Measurements from ENCODE around the gene HBS1L. TPM values are rescaled to one million over a fixed set of nuclear protein-coding genes. Genes with fewer than 3 reads are reported as not detected.

HBS1L gene
- polyA plus RNA-seq, 1 donor (not counting 4 experiments of a cell fraction or from before 2014, with no cell fraction given) = 61.6 TPM

DNA sequence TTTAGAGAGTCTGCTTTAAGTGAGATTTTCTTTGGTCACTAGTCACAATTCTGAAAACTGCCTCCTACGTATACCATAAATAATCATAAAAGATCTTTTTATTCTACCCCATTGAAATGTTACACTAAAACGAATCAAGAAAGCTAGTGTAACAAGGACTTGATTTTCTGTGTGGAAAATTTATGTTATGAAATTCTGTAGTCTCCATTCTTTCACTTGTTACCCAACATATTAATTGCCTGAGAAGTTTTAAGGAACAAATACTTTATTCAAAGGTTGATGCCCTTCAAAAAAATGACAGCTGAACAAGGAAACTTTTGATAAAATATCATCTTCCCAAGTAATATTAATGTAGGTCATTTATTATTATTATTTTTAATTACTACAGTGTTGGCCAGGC lies 13.3 kb upstream of the HBS1L start:
- no peak overlapping the region for H3K4me3 ChIP-seq (ENCODE audit: control insufficient read depth in 2 of 3, extremely low read depth in 1 of 3, insufficient read depth in 2 of 3, low read depth in 1 of 3, low read length in 3 of 3)
- no peaks in the 10 kb centered on the region for H3K27me3 ChIP-seq (ENCODE audit: control insufficient read depth, extremely low read depth, insufficient read depth, low read length)
- H3K79me2 ChIP-seq (ENCODE audit: control insufficient read depth, insufficient read depth, low read length) = no peaks in the 10 kb centered on the region
- H3K9me3 ChIP-seq (ENCODE audit: control insufficient read depth, low read depth, low read length) = no peaks in the 10 kb centered on the region
- no peaks in the 10 kb centered on the region for H3K36me3 ChIP-seq (ENCODE audit: control insufficient read depth in 2 of 2, extremely low read depth in 1 of 2, insufficient read depth in 2 of 2, low read length in 2 of 2)
- no peak overlapping the region for H3K9ac ChIP-seq (ENCODE audit: control insufficient read depth, extremely low read depth, insufficient read depth, low read length)
- H3K9me1 ChIP-seq (ENCODE audit: control insufficient read depth, extremely low read depth, insufficient read depth, low read length) = no peaks in the 10 kb centered on the region
- TF ChIP-seq EZH2 (IDR thresholded peaks at IDR 0.05; ENCODE audit: low read length) = no peak
- TF ChIP-seq, protein P1, sequence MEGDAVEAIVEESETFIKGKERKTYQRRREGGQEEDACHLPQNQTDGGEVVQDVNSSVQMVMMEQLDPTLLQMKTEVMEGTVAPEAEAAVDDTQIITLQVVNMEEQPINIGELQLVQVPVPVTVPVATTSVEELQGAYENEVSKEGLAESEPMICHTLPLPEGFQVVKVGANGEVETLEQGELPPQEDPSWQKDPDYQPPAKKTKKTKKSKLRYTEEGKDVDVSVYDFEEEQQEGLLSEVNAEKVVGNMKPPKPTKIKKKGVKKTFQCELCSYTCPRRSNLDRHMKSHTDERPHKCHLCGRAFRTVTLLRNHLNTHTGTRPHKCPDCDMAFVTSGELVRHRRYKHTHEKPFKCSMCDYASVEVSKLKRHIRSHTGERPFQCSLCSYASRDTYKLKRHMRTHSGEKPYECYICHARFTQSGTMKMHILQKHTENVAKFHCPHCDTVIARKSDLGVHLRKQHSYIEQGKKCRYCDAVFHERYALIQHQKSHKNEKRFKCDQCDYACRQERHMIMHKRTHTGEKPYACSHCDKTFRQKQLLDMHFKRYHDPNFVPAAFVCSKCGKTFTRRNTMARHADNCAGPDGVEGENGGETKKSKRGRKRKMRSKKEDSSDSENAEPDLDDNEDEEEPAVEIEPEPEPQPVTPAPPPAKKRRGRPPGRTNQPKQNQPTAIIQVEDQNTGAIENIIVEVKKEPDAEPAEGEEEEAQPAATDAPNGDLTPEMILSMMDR (optimal IDR thresholded peaks at IDR 0.05 in 1 of 3, IDR thresholded peaks at IDR 0.05 in 1 of 3, conservative IDR thresholded peaks at IDR 0.05 in 1 of 3; ENCODE audit: extremely low read depth in 1 of 3, insufficient read depth in 2 of 3, low read length in 3 of 3) = no peak
- no peak overlapping the region for H3K27ac ChIP-seq (ENCODE audit: control insufficient read depth, insufficient read depth, low read length)
- no peak overlapping the region for H3K4me2 ChIP-seq (ENCODE audit: control insufficient read depth, extremely low read depth, insufficient read depth, low read depth, low read length)
- no peaks in the 10 kb centered on the region for H3K4me1 ChIP-seq (ENCODE audit: control insufficient read depth, extremely low read depth, insufficient read depth, low read length)
- DNase-seq (ENCODE audit: low read depth, low spot score) = no peak
- H2AFZ ChIP-seq (ENCODE audit: control insufficient read depth, low read length) = no peak overlapping the region
- no peaks in the 10 kb centered on the region for H4K20me1 ChIP-seq (ENCODE audit: control insufficient read depth, extremely low read depth, insufficient read depth, low read length)
- dilution Hi-C loops (cut with MboI; ENCODE audit: extremely low pct_ligation_motif_present, low sequenced_read_pairs) = no loop called here
- no peak for FAIRE-seq

DNA sequence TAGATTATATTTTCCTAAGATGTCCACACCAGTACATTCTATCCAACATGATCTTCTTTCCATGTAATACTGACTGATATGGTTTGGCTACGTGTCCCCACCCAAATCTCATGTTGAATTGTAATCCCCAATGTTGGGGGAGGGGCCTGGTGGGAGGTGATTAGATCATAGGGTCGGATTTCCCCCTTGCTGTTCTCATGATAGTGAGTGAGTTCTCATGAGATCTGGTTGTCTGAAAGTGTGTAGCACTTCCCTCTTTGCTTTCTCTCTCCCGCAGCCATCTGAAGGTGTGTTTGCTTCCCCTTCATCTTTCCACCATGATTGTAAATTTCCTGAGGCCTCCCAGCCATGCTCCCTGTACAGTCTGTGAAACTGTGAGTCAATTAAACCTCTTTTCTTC lies 12.2 kb upstream of the HBS1L start:
- Histone ChIP-seq H4K20me1 (ENCODE audit: control insufficient read depth, extremely low read depth, insufficient read depth, low read length) (no peaks in the 10 kb centered on the region), H3K9ac (ENCODE audit: control insufficient read depth, extremely low read depth, insufficient read depth, low read length) (no peak overlapping the region), H3K9me1 (ENCODE audit: control insufficient read depth, extremely low read depth, insufficient read depth, low read length) (no peaks in the 10 kb centered on the region), H3K4me2 (ENCODE audit: control insufficient read depth, extremely low read depth, insufficient read depth, low read depth, low read length) (no peak overlapping the region), H3K79me2 (ENCODE audit: control insufficient read depth, insufficient read depth, low read length) (no peaks in the 10 kb centered on the region), H3K36me3 (ENCODE audit: control insufficient read depth in 2 of 2, extremely low read depth in 1 of 2, insufficient read depth in 2 of 2, low read length in 2 of 2) (no peaks in the 10 kb centered on the region), H3K9me3 (ENCODE audit: control insufficient read depth, low read depth, low read length) (no peaks in the 10 kb centered on the region), H3K27me3 (ENCODE audit: control insufficient read depth, extremely low read depth, insufficient read depth, low read length) (no peaks in the 10 kb centered on the region), H3K4me3 (ENCODE audit: control insufficient read depth in 2 of 3, extremely low read depth in 1 of 3, insufficient read depth in 2 of 3, low read depth in 1 of 3, low read length in 3 of 3) (no peak overlapping the region), H2AFZ (ENCODE audit: control insufficient read depth, low read length) (no peak overlapping the region), H3K27ac (ENCODE audit: control insufficient read depth, insufficient read depth, low read length) (no peak overlapping the region), H3K4me1 (ENCODE audit: control insufficient read depth, extremely low read depth, insufficient read depth, low read length) (no peaks in the 10 kb centered on the region)
- dilution Hi-C loops (cut with MboI; ENCODE audit: extremely low pct_ligation_motif_present, low sequenced_read_pairs) = no loop called here
- TF ChIP-seq, protein P1 (optimal IDR thresholded peaks at IDR 0.05 in 1 of 3, IDR thresholded peaks at IDR 0.05 in 1 of 3, conservative IDR thresholded peaks at IDR 0.05 in 1 of 3; ENCODE audit: extremely low read depth in 1 of 3, insufficient read depth in 2 of 3, low read length in 3 of 3) = no peak
- TF ChIP-seq EZH2 (IDR thresholded peaks at IDR 0.05; ENCODE audit: low read length) = no peak
- FAIRE-seq (no peak), DNase-seq (ENCODE audit: low read depth, low spot score) (no peak)

All from keratinocyte (primary cell).